ENCODE results near the gene ANKRD29.

ANKRD29 gene

DNA sequence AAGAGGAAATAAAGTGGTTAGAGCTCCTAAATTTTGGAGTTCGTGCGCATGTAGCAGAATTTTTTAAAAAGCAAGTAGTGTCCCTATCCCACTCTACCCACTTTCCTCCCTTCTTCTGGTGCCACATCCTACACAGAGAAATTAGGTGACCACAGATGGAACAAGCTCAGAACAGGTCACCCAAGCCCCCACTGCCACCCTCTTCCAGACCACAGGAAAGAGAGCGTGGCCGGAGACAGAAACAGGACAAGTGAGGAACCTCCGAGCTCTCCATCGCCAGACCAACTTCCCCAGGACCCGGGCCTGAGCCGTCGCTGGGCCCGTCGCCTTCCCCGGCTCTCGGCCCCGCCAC, 76.8 kb downstream of the ANKRD29 start:
- H3K27ac ChIP-seq: peak overlapping the region; percentile 79
- no peaks in the 10 kb centered on the region for H3K27me3 ChIP-seq (ENCODE audit: insufficient read depth, low read depth, severe bottlenecking)
- no peaks in the 10 kb centered on the region for H3K36me3 ChIP-seq
- DNase-seq: no peak
- TF ChIP-seq, protein P1, sequence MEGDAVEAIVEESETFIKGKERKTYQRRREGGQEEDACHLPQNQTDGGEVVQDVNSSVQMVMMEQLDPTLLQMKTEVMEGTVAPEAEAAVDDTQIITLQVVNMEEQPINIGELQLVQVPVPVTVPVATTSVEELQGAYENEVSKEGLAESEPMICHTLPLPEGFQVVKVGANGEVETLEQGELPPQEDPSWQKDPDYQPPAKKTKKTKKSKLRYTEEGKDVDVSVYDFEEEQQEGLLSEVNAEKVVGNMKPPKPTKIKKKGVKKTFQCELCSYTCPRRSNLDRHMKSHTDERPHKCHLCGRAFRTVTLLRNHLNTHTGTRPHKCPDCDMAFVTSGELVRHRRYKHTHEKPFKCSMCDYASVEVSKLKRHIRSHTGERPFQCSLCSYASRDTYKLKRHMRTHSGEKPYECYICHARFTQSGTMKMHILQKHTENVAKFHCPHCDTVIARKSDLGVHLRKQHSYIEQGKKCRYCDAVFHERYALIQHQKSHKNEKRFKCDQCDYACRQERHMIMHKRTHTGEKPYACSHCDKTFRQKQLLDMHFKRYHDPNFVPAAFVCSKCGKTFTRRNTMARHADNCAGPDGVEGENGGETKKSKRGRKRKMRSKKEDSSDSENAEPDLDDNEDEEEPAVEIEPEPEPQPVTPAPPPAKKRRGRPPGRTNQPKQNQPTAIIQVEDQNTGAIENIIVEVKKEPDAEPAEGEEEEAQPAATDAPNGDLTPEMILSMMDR (IDR thresholded peaks at IDR 0.05; ENCODE audit: low read depth, low read length): no peak
- H3K9me3 ChIP-seq (ENCODE audit: severe bottlenecking): no peaks in the 10 kb centered on the region
- peak overlapping the region; percentile 75 for H3K4me3 ChIP-seq (ENCODE audit: low read depth, low read length)

DNA sequence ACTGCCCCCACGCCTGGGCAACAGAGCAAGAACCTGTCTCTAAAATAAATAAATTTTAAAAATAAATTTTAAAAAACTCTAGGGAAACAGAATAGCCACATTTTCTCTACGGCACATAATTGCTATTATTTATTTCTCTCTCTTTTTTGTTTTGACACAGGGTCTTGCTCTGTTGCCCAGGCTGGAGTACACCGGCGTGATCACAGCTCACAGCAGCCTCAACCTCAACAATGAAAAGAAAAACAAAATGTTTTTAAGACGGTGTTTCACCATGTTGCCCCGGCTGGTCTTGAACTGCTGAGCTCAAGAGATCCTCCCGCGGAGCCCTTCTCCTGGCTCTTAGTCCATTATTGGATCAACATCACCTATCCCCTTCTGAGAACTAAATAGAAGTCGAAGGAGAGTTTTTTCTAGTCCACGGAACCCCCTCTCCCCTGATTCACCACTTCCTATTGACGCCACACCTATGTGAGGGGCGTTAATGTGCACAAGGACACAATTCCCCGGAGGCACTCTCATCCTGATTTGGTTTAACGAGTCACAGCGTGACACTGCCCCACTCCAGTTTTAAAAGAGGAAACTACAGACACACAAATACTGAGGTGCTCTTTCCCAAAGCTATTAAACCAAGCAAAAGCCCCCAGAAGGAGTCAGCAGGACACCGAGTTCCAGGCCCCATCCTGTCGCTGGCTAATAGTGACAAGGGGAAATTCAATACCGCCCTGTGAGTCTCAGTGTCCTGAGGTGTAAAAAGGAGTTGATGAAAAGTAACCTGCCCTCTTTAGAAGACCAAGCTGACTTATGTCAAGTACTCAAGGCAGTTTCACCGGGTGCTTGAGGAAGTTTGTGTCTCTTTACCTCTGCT, 77.5 kb downstream of the ANKRD29 start:
- Histone ChIP-seq H3K36me3 (no peaks in the 10 kb centered on the region), H3K4me3 (ENCODE audit: low read depth, low read length) (peak overlapping the region; percentile 75), H3K27ac (no peak overlapping the region), H3K9me3 (ENCODE audit: severe bottlenecking) (no peaks in the 10 kb centered on the region), H3K27me3 (ENCODE audit: insufficient read depth, low read depth, severe bottlenecking) (no peaks in the 10 kb centered on the region)
- no peak for DNase-seq
- TF ChIP-seq, protein P1 (IDR thresholded peaks at IDR 0.05; ENCODE audit: low read depth, low read length): no peak

DNA sequence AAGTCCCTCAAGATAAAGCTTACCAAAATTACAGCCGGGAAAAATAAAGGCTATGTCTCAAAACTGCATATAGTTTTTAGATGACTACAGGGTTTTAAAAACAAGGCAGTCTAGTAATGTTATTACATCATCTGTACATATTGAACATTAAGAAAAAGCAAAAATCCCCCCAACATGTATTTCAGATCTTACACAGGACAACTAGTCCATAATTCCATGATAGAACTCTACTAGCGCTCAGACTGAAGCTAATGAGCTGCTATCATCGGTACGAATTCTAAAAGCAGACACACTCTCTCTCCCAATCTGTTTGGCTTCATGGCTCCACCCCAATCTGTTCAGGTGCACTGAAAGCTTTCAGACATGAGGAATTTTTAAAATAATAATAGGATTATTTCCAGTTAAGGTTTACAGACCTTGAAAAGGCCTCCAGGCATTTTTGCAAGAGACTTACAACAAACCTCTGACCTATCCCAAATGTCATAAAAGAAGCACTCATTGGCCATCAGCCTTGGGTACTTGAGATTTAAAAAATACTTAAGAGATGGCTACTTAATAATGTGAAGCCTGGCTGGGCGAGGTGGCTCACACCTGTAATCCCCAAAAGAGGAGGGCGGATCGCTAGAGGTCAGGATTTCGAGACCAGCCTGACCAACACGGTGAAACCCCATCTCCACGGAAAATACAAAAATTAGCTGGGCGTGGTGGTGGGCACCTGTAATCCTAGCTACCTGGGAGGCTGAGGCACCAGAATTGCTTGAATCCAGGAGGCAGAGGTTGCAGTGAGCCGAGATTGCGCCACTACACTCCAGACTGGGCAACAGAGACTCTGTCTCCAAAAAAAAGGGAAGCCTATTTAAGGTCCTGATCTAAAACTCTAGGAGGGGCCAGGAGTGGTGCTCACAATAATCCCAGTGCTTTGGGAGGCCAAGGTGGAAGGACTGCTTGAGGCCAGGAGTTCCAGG, 78.4 kb downstream of the ANKRD29 start:
- H3K27ac ChIP-seq: no peak overlapping the region
- no peak overlapping the region for H3K4me3 ChIP-seq (ENCODE audit: low read depth, low read length)
- DNase-seq: no peak
- TF ChIP-seq, protein P1 (IDR thresholded peaks at IDR 0.05; ENCODE audit: low read depth, low read length): no peak
- no peaks in the 10 kb centered on the region for H3K9me3 ChIP-seq (ENCODE audit: severe bottlenecking)
- no peaks in the 10 kb centered on the region for H3K27me3 ChIP-seq (ENCODE audit: insufficient read depth, low read depth, severe bottlenecking)
- no peaks in the 10 kb centered on the region for H3K36me3 ChIP-seq

DNA sequence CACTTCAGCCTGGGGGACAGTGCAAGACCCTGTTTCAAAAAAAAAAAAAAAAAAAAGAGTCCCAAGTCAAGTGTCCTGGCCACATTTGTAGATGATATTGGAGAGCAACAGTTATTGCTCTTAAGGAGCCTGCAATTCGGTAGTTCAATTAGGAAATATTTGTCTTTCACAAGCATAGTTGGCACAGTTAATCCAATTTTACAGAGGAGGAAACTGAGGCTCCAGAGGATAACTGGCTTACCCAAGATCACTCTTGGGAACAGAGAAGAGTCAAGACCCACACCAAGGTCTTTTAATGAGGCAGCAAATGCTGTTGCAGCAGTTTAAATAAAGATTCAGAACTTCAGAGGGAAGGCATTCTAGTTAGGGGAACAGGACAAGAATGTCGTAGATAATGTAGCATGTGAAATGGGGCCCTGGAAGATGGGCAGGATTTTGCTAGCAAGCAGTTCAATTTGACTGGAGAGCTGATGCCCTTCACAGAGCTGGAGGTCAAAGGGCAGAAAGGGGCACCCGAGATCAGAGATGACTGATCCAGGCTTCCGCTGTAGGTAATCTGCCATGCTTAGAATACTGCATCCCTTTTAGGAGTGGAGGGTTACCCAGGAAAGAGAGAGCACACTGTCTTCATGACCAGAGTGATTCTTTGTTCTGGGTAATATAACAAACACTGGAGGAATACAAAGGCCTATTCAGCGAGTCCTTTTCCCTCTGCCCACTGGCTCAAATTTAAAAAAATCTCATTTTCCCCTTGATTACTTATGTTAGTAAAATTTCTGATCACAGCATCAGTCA, 79.4 kb downstream of the ANKRD29 start:
- TF ChIP-seq, protein P1 (IDR thresholded peaks at IDR 0.05; ENCODE audit: low read depth, low read length): no peak
- no peak for DNase-seq
- no peak overlapping the region for H3K27ac ChIP-seq
- H3K27me3 ChIP-seq (ENCODE audit: insufficient read depth, low read depth, severe bottlenecking): no peaks in the 10 kb centered on the region
- H3K36me3 ChIP-seq: no peaks in the 10 kb centered on the region
- H3K9me3 ChIP-seq (ENCODE audit: severe bottlenecking): no peaks in the 10 kb centered on the region
- no peak overlapping the region for H3K4me3 ChIP-seq (ENCODE audit: low read depth, low read length)

DNA sequence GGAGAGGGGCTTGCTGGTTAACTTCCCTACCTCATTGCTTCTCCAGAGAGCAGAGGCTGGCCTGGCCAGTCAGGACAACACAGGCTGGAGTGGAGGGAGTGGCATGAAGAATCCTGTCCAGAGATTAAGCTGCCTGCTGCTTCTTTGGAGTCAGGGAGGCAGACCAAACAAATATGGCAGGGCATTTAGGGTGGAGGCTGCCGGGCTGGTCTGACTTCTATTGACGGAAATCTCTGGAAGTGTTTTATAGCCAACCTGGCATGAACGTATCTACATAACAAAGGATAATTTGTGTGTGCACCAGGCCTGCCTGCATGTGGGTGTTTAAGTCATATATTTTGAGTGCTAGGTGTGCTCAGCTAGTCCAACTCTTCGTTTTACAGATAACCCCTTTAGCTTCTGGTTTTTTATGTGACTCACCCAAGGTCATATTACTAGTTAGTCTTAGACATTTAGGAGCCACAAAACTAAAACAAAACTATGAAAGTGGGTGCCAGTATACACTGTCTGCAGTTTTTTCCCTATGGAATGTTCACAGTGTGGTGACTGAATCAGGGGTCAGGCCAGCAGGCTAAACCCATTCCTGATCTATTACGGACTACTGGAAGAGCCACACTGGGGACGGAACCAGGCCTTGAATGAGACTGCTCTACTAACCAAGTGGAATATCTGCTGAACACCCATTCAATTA, 81.9 kb downstream of the ANKRD29 start:
- TF ChIP-seq, protein P1 (IDR thresholded peaks at IDR 0.05; ENCODE audit: low read depth, low read length): no peak
- H3K27me3 ChIP-seq (ENCODE audit: insufficient read depth, low read depth, severe bottlenecking): no peaks in the 10 kb centered on the region
- DNase-seq: no peak
- H3K36me3 ChIP-seq: no peaks in the 10 kb centered on the region
- no peak overlapping the region for H3K27ac ChIP-seq
- no peak overlapping the region for H3K4me3 ChIP-seq (ENCODE audit: low read depth, low read length)
- H3K9me3 ChIP-seq (ENCODE audit: severe bottlenecking): no peaks in the 10 kb centered on the region

All from WERI-Rb-1 (cell line).